Endothelial cell of hepatic sinusoid (primary cell): ENCODE measurements around the gene PREP.
"Not testable (repeated sequence)": the region's sequence is repeated elsewhere in the genome, so short reads cannot be mapped to it uniquely, and the experiment has no call there.

ENCODE experiments used
- in situ Hi-C: cut with HindIII; loops from 2 replicates; pipeline ENCODE4 v1.10.0; 2017; ENCODE audit warnings: low sequenced_read_pairs

PREP gene

DNA sequence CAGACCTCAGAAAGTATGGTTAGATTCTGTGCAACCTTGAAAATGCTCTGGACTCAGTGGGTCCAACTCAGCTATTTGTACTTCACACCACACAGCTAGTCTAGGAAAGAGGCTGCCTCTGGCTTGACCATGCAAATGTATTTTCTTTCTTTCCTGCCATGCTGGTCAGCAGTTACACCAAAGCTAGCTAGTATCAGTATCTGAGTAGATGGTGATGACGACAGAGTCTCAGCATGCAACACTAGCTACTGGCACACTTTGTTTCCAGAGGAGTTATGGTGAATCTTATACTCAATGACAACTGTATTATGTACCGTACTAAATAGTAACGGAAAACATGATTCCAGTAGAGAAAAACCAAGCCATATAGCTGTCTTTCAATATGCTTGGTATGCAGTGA lies 126.5 kb downstream of the PREP start:
- in situ Hi-C loops: no loop called here

DNA sequence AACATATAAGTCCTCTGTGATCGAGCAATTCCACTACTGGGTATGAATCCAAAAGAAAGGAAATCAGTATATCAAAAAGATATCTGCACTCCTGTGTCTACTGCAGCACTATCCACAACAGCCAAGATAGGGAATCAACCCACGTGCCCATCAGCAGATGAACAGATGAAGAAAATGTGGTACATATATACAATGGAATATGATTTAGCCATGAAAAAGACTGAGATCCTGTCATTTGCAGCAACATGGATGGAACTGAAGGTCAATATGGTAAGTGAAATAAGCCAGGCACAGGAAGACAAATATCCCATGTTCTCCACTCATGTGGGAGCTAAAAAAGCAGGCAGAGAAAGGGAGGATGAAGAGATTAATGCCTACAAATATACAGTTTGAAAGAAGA lies 127.3 kb downstream of the PREP start:
- in situ Hi-C loops: no loop called here

DNA sequence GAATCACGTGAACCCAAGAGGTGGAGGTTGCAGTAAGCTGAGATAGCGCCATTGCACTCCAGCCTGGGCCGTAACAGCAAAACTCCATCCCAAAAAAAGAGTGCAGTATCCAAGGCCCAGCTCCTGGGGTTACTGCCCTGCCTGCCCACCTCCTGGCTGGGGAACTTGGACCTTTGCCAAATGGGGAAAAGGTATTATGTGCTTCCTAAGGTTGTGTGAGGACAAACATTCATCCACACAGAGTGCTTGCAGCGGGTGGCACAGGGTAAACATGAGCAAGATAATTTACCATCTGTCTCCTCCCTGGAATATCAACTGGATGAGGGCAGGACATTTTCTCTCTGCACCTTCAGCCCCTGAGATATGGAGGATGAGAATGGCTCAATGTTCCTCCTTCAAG lies 128.2 kb downstream of the PREP start:
- in situ Hi-C loops: no loop called here

DNA sequence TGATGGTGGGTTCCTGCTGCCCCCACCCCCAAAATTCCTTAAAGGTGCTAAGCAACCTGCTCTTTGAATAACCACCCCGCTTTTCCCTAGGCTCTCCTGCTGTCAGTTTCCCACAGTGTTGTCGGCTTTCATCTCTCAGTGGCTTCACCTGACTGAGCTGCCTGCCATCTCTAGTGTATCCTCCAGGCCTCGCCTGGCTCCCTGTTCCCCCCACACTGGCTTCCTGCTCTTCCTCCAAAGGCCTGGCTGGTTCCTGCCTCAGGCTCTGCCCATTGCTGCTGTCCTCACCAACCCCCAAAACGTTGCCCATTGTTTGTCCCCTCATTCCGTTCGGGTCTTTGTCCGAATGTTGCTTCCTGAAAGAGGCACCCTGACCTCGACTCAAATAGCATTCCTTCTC lies 129.3 kb downstream of the PREP start:
- in situ Hi-C loops: no loop called here

DNA sequence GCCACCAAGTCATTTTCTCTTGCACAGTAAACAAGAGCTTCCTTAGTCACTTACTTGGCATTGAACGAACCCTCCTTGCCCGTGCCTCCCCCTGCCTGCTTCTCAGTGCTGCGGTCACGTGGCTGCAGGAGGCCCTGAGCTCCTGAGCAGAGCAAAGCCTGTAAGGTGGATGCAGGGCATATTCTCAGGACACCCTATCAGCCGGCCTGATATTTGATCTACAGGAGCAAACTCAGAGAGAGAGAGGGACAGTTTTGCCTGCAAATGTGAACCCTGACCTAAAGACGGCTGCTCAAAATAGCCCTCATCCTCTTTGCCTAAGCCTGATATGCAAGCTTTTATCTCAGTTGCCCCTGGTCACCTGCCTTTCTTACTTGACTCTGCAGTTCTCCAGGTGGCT lies 130.1 kb downstream of the PREP start:
- in situ Hi-C loops: no loop called here

DNA sequence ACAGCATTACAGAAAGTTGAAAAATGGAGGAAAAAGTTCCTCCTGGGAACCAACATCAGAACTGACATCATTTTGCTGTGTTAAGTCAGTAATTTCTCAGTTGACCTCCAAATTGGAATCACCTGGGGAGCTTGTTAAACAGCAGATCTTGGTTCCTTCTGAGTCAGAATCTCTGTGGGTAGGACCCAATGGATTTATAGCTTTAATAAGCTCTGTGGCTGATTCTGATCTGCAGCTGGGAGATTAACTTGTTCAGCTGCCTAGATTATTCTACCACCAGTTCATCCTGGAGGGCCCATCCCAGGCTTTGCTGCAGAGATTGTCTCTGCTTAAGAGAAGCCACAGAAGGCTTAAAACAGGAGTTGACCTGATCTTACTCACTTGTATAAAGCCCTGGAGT lies 132.4 kb downstream of the PREP start:
- in situ Hi-C loops: no loop called here

DNA sequence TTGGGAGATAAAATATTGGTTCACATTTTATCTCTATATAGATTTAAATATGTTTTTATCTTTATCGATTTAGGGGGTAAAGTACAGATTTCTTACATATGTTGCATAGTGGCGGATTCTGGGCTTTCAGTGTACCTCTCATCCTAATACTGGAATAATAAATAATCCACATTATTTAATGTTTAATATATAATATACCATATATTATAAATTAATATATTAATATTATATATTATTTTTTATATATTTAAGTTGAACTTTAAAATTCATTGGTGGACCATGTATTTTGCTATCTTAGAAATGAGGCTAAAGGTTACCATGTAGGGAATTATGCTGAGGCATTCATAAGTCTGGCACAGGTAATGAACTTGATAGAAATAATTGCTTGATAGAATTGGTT lies 133.5 kb downstream of the PREP start:
- in situ Hi-C loops: no loop called here

DNA sequence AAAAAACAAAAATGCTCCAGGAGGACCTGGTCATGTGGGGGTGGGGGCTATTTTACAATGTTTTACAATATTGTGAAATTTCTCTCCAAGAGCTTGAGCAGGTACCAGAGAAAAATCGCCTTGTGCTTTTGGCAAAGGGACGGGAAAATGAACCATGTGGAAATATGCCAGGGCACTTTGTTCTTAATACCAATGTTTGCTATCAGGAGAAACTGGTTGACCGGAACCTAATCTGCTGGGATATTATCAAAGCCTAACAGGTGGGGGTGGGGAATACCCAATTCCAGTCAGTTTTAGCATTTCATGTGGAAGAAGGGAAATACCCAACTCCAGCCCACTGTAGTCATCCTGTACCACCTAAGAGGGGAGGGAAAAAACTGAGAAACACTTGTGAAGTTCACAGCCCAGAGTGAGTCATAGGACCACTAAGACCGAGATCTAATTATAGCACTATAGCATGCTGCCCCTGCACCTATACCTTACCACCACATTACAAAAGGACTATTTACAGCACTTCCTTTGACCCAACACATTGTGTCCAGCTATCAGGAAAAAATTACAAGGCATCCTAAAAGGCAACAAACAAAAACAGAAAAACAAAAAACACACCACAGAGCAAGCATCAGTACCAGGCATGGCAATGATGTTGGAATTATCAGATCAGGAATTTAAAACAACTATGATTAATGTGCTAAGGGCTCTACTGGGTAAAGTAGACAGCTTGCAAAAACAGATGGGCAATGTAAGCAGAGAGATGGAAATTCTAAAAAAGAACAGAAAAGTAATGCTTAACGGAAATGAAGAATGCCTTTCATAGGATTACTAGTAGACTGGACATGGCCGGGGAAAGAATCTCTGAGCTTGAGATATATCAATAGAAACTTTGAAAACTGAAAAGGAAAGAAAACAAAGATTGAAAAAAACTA lies 138.9 kb downstream of the PREP start:
- in situ Hi-C loops: loop anchor here (5.0 kb wide), 1 partner anchor 67 kb away; no protein-coding TSS in a partner anchor

DNA sequence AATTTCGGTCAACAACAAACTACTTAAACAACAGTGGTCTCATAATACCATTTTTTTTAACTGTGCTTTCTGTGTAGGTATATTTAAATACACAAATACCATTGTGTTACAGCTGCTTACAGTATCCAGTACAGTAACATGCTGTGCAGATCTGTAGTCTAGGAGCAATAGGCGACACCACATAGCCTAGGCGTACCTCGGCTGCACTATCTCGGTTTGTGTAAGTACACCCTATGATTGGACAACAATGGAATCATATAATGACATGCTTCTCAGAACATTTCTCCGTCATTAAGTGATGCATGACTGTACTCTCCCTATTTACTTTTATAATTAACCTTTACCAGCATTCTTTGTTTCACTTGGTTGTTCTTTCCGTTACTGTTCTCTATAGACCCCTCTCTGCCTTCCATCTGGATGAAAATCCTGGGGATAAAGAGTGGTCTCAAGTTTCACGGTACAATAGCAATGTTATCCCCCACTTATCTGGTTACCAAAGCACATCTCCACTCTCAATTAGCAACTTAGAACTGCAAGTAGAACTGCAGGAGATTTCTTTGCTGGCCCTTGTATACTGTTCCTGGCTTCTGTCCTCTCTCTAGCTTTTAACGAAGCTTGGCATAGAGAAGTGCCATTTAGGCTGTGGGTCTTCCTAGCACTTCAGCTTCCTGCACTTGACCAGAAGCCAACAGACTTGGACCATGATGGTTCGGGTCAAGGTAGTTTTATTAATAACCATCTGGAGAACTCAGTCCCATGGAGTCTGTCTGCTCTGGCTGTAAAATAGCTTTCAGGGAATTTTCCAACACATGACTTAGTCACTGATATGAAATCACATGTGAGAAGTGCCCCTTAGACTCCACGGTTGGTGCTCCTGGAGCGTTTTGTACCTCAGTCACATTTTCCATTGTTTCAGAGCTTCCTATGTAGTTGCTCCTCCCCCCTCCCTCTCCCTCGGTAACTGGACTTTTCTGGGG lies 142.7 kb downstream of the PREP start:
- in situ Hi-C loops: loop anchor here (5.0 kb wide), 1 partner anchor 63 kb away; no protein-coding TSS in a partner anchor

DNA sequence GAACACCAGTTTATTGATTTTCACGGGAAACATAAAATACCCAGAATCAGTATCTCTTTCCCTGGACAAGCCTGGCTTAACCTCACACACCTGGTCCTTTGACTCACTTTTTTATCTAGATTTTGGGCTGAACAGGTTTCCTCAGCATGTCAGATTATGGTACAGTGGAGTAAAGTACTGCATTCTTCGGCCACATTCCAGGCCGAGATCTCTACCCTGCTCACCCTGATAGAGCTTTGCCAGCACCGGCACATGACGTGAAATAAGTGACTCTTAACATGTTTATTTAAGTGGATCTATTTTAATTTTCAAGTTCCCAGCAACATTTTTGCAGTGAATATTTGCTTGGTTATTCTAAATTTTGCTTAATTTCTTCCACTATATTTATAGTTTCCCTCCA lies 144.1 kb downstream of the PREP start:
- in situ Hi-C loops: no loop called here

DNA sequence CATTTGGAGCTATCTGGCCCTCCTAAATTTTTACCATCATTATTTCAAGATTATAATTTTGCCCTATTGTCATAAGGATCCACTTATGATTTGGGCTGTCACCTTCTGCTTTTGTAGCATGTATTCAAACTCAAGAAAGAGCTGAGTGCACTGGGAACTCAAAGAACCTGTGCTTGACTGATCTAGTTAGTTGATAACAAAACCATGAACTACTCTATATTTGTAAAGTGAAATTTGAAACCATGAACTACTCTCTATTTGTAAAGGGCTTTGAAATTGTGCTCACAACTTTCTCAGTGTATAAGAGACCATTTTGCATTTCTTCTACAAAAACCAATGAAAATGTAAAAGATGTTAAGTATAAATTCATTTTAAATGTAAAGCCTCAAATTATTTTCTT lies 145.5 kb downstream of the PREP start:
- in situ Hi-C loops: no loop called here

DNA sequence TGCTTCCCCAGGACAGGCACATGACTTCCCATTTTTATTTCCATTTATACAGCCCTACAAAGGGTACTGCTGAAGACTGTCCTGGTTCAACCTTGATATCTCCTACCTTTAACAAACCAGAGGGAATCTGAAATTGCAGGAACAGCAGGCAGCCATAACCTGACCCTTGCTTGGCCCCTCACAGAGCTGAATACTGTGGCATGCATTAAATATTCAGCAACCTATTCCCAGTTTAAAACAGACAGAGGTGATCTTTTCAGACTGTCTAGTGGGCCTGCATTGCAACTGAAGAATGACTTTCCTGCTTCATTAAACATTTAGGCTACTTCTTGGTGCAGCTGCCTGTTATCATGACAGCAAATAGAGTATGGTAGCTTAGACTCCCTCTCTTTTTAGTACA lies 146.3 kb downstream of the PREP start:
- in situ Hi-C loops: no loop called here

DNA sequence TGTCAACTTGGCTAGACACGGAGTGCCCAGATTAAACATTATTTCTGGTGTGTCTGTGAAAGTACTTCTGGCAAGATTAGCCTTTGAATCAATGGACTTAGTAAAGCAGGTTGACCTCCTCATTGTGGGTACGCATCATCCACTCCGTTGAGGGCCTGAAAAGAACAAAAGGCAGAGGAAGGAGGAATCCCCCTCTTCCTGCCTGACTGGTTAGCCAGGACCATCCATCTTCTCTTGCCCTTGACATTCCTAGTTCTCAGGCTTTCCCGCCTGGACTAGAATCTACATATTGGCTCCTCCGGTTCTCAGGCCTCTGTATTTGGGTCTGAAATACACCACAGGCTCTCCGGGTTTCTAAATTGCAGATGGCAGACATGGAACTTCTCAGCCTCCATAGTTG lies 149.1 kb downstream of the PREP start:
- in situ Hi-C loops: no loop called here

DNA sequence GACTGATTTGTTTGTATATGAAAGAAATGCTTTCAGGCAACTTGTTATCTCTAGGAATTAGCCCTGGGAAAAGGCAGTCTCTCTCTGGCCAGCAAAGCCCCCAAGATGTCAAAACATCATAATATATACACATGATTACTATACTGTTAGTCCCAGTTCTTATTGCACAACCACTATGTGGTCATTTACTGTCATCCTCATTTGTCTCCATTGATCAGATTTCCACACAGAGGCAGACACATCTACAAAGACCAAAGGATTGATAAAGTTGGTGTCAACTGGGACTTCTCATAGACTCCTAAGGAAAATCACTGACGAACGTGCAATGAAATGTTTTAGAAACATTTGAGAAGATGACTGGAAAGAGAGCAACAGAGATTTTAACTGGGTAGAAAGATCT lies 151.2 kb downstream of the PREP start:
- in situ Hi-C loops: no loop called here

DNA sequence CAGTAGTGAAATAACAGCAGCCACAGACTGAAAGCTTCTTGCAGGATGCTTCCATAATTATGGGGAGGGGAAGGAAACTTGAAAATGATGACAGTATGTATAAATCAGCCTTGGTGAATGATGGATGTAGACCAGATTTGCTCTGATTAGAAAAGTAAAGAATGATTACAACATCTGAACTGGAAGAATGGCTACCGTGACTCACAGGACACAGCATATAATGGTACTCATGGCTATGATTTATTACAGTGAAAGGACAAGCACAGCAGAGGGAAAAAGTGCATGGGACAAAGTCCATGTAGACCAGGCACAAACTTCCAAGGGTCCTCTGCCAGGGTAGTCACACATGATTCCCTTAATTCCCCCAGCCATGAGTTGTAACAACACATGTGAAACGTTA lies 152.3 kb downstream of the PREP start:
- in situ Hi-C loops: no loop called here

DNA sequence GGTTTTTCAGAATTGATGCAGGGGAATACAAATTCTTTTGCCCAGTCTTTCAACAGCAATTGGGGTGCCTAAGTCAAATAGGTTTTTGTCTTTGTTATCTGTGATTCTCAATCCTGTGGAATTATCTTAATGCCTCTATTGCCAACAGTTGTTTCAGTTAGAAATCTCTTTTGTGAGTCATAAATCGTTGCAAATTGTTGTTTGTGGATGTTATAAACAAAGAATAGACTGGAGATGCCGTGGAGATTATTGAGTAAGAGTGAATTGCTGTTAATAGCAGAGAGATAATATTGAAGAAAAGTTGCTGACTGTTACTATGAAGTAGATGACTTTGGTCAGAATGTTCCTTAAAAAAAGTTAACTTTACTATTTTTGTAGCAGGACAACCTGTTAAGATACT lies 159.4 kb downstream of the PREP start:
- in situ Hi-C loops: no loop called here

DNA sequence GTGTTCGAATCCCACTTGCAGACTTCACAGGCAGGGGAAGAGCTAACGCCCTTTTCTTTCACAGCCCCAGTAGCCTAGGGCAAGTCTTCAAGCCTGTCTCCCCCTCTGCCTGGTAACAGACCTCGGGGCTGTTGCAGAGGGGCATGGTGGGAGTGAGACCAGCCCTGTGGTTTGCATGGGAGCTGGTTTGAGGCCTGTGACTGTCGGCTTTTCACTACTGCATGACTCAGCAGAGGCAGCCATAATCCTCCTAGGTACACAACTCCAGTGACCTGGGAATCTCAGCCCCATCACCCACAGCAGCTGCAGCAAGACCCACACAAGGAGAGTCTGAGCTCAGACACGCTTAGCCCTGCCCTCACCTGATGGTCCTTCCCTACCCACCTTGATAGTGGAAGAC lies 167.7 kb downstream of the PREP start:
- in situ Hi-C loops: no loop called here

DNA sequence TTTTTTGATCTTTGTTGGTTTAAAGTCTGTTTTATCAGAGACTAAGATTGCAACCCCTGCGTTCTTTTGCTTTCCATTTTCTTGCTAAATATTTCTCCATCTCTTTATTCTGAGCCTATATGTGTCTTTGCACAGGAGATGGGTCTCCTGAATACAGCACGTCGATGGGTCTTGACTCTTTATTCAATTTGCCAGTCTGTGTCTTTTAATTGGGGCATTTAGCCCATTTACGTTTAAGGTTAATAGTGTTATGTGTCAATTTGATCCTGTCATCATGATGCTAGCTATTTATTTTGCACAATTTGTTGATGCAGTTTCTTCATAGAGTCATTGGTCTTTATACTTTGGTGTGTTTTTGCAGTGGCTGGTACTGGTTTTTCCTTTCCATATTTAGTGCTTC lies 171.1 kb downstream of the PREP start:
- in situ Hi-C loops: not testable (repeated sequence)
